NCI-H460 (cell line): ENCODE data around the gene PRAMEF7. TPM values are rescaled to one million over a fixed set of nuclear protein-coding genes. Genes with fewer than 3 reads are reported as not detected.
"Not testable (repeated sequence)": the region's sequence is repeated elsewhere in the genome, so short reads cannot be mapped to it uniquely, and the experiment has no call there.

ENCODE experiments used
- DNase-seq: peaks from one replicate; pipeline ENCODE4 v3.0.0-alpha.2; 2016; ENCODE audit warnings: low read depth; ENCODE audit errors: extremely low read depth
- polyA plus RNA-seq: library from polyadenylated mRNA; depleted of rRNA; stranded (reverse); fragments of >200 nt; gene quantifications from 2 replicates; pipeline ENCODE4 v1.2.3, GENCODE V29; 2014; cell fraction: nucleus; rRNA removed
- small RNA-seq, 2 experiments: library from RNA; depleted of rRNA; stranded (forward); fragments of <200 nt; gene quantifications; one replicate each; pipeline ENCODE3, GENCODE V24; 2014
- total RNA-seq: library from RNA; depleted of rRNA; stranded (reverse); fragments of >200 nt; shearing (Covaris generic); gene quantifications from 2 replicates; pipeline ENCODE4 v1.2.3, GENCODE V29; 2014; rRNA removed

Gene PRAMEF7
- not detected in 2 replicates for total RNA-seq
- not detected in 2 replicates for polyA plus RNA-seq

DNA sequence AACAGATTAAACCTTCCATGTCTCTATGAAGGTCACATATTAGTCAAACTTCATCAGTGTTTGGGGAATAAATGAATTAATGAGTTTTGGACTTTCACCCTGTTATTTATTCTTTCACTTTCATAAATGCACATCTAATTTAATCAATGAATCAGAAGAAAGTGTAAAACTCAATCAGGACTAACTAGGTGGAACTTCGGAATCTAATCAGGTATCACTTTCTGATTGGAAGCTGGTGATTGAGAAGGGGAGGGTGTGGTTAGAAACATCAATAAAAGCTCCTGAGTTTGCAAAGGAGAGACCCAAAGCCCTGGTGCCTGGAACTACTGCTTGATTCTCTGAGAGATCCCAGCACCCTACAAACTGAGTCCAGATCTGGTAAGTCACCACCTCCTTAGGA is at the start of gene PRAMEF7:
TSS of gene PRAMEF7 (plus strand) at position 301 of the 400 bp plus-strand sequence. CDS start 1,083 bp downstream, outside the sequence.
- not testable (repeated sequence) for DNase-seq

DNA sequence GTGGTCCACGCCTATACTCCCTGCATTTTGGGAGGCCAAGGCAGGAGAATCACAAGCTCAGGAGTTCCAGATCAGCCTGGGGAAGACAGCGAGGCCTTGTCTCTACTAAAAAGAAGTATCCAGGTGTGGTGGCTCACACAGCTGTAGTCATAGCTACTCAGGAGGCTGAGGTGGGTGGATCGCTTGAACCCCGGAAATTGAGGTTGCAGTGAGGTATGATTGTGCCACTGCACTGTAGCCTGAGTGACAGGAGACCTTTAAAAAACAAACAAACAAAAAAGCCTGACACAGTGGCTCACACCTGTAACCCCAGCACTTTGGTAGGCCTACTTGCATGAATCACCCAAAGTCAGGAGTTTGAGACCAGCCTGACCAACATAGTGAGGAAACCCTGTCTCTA is 38.0 kb upstream of the PRAMEF7 start:
- not testable (repeated sequence) for DNase-seq

DNA sequence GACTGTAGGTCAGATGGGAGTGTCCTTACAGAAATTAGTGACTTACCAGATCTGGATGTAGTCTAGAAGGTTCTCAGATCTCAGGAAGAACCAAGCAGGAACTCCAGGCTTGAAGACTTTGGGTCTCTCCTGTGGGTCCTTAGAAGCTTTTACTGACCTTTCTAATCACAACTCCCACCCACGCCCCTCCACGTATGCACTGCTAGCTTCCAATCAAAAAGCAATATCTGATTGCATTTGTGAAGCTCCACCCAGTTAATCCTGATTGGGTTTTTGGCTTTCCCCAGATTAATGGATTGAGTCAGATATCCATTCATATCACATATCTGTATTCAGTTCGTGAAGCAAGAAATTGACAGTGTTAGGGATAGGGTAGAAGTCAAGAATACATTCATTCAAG is 30.3 kb upstream of the PRAMEF7 start, which contains the start of gene PRAMEF4:
TSS of gene PRAMEF4 (minus strand) at position 101 of the 400 bp plus-strand sequence. CDS start 2,807 bp downstream, outside the sequence.
- not testable (repeated sequence) for DNase-seq

DNA sequence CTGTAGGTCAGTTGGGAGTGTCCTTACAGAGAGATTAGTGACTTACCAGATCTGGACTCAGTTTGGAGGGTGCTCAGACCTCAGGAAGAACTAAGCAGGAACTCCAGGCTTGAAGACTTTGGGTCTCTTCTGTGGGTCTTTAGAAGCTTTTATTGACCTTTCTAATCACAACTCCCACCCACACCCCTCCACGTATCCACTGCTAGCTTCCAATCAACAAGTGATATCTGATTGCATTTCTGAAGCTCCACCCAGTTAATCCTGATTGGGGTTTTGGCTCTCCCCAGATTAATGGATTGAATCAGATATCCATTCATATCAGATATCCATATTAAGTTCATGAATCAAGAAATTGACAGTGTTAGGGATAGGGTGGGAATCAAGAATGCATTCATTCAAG is 18.2 kb upstream of the PRAMEF7 start, which contains the start of gene PRAMEF10:
TSS of gene PRAMEF10 (minus strand) at position 101 of the 400 bp plus-strand sequence. CDS start 2,423 bp downstream, outside the sequence.
- not testable (repeated sequence) for DNase-seq

DNA sequence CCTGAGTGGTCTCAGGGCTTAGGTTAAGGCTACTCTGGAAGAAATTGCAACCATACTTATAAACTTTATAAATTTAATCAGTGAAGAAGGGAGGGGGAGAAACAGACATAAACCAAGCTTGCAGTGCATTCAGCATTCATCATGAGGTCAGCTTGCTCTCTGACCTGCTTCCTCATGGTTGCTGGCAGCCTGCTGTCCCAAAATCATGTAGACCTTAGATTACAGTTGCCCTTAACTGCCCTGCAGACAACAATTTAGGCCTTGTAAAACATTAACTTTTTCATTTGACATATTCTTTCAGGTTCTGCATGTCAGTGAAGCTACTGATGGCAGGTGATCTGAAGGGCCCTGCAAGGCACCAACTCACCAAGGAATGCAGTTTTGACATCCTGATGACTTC is 17.2 kb upstream of the PRAMEF7 start:
- not testable (repeated sequence) for DNase-seq

DNA sequence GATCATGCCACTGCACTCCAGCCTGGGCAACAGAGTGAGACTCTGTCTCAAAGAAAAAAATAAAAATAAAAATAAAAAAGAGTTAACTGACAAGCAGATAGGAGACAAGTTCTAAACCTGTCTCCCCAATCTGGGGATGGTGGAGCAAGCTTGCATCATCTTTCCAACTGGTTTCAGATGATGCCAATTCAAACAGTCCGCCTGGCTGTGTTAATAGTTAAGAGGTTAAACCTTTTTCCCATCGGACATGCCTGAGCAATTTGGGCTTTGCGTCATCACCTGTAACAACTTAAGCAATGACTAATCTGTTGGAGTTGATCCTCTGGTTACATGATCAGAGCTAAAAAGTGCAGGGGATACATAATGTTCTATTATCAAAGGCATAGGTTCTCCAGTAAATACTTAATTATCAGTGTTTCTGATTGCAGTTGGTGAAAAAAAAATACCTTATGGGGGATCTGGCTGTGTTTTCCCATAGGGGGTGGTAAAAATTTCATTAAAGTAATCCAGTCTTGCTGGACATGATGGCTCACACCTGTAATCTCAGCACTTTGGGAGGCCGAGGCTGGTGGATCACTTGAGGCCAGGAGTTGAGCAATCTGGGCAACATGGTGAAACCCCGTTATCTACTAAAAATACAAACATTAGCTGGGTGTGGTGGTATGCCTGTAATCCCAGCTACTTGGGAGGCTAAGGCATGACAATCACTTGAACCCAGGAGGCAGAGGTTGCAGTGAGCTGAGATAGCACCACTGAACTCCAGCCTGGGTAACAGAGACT is 12.4 kb upstream of the PRAMEF7 start:
- not testable (repeated sequence) for DNase-seq

DNA sequence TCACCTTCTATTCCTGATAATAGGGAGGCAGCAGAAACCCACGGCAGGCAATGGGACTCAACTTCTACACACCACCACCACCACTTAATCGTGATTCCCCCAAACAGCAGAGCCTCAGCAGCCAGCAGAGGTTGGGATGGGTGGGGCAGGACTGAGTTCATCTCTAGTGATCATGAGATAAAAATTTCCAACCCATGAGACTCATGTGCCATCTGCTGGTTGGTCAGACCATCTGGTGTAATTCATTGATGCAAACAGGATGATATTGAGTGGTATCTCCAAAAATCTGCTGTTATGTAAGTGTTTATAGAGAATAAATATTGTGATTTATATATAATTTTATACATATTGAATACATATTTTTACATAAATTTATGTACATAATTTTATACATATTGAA is 5.3 kb downstream of the PRAMEF7 start:
- DNase-seq, result not testable (repeated sequence)

DNA sequence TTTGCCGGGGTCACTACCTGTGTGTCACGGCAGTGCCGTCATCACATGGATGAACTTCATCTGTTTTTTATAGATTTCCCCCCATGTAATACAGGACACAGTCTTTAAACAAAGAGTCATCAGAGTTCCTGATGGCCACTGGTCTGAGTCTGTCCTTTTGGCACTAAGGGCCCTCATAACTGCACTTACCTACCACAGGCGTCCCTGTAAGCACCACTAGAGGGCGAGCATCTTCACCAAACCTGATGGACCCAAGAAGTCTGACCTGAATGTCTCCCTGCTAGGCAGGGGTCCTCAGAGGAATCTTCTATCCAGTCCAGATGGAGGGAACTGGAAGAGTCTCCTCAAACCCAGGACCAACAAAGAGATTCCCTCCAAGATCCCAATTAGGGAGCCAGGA is 8.0 kb downstream of the PRAMEF7 start:
- DNase-seq, result not testable (repeated sequence)

DNA sequence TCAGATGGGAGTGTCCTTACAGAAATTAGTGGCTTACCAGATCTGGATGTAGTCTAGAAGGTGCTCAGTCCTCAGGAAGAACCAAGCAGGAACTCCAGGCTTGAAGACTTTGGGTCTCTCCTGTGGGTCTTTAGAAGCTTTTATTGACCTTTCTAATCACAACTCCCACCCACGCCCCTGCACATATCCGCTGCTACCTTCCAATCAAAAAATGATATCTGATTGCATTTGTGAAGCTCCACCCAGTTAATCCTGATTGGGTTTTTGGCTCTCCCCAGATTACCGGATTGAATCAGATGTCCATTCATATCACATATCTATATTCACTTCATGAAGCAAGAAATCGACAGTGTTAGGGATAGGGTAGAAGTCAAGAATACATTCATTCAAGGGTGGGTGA is 31.1 kb downstream of the PRAMEF7 start, which contains the start of gene PRAMEF6:
TSS of gene PRAMEF6 (minus strand) at position 101 of the 400 bp plus-strand sequence. CDS start 5,062 bp downstream, outside the sequence.
- not testable (repeated sequence) for DNase-seq

Small RNAs within 50 kb of the gene (small RNA-seq; reads per million reads assigned to genes)
- gene RNU6-1072P, result 0 reads per million in 2 experiments

Other genes starting within 250 kb of the PRAMEF7 start
- gene AADACL3, start 200.5 kb upstream of the PRAMEF7 start, total RNA-seq, result 0.05 TPM in 1 of 2 replicates, not detected in the other
- not detected in 2 replicates for gene CFAP107, start 170.4 kb upstream of the PRAMEF7 start, total RNA-seq
- not detected in 2 replicates for gene PRAMEF12, start 142.9 kb upstream of the PRAMEF7 start, total RNA-seq
- not detected in 2 replicates for gene PRAMEF1, start 125.2 kb upstream of the PRAMEF7 start, total RNA-seq
- gene PRAMEF11, start 85.2 kb upstream of the PRAMEF7 start, total RNA-seq, result not detected in 2 replicates
- not detected in 2 replicates for gene HNRNPCL1, start 67.9 kb upstream of the PRAMEF7 start, total RNA-seq
- gene PRAMEF2, start 59.5 kb upstream of the PRAMEF7 start, total RNA-seq, result not detected in 2 replicates
- gene PRAMEF4, start 30.4 kb upstream of the PRAMEF7 start, total RNA-seq, result 0.07 TPM in 1 of 2 replicates, not detected in the other
- gene PRAMEF10, start 18.3 kb upstream of the PRAMEF7 start, total RNA-seq, result not detected in 2 replicates
- not detected in 2 replicates for gene PRAMEF6, start 31.0 kb downstream of the PRAMEF7 start, total RNA-seq
- not detected in 2 replicates for gene PRAMEF27, start 140.0 kb downstream of the PRAMEF7 start, total RNA-seq
- not detected in 2 replicates for gene HNRNPCL3, start 144.2 kb downstream of the PRAMEF7 start, total RNA-seq
- gene PRAMEF25, start 154.2 kb downstream of the PRAMEF7 start, total RNA-seq, result not detected in 2 replicates
- not detected in 2 replicates for gene HNRNPCL2, start 200.2 kb downstream of the PRAMEF7 start, total RNA-seq
- not detected in 2 replicates for gene PRAMEF26, start 239.4 kb downstream of the PRAMEF7 start, total RNA-seq
- not detected in 2 replicates for gene HNRNPCL4, start 249.0 kb downstream of the PRAMEF7 start, total RNA-seq